HG03135 (cell line): ENCODE data around the gene MRPL40.
"Not testable (repeated sequence)": the region's sequence is repeated elsewhere in the genome, so short reads cannot be mapped to it uniquely, and the experiment has no call there.

ENCODE experiments used
- ATAC-seq: cut with Tn5 transposase; IDR thresholded peaks from one replicate; pipeline ENCODE4 v1.9.1; 2021; ENCODE audit warnings: mild to moderate bottlenecking, moderate library complexity; ENCODE audit not compliant: unreplicated experiment

The MRPL40 gene

DNA sequence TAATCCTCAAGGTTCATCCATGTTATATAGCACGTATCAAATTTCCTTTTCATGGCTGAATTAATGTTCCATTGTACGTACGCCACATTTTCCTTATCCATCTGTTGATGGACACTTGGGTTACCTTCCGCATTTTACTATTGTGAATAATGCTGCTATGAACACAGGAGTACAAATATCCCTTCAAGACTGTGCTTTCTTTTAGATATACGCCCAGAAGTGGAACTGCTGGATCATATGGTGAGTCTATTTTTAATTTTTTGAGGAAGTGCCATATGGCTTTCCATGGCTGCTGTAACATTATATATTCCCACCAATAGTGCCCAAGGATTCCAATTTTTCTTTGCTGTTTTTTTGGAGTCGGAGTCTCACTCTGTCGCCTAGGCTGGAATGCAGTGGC, 6.0 kb downstream of the MRPL40 start:
- no peak for ATAC-seq

DNA sequence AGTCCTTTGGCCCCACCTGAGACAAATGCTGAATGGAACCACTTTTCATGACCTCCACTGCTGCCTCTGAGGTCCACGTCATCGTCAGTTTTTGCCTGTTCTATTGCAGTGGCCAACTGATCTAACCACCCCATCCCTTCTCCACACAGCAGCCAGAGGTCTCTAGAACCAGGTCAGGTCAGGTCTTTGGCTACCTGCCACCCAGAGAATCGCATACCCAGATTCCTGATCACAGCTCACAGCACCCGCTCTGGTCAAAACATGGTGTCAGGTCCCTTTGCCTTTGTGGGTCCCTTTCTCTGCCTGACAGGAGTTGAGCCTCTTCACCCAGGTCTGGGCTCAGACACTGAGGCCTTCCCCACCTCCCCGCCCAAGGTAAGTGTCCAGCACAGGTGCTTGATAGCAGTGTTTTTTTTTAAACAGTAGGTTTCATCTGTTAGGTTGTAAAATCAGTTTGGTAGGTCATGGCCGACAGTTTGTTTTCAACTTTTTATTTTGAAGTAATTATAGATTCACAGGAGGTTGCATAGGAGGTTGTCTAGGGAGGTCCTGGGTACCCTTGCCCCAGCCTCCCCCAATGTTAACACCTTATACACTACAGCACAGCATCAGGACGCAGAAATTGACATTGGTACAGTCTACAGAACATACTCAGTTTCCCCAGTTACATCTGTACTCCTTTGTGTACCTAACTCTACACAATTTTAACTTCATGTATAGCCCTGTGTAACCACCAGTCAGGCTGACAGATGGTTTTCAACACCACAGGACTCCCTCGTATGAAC, 8.3 kb downstream of the MRPL40 start:
- ATAC-seq, result no peak

- no peak for ATAC-seq
Observed at GRCh38 chr22:19442166-19442565, 9.8 kb downstream of the MRPL40 start.

DNA sequence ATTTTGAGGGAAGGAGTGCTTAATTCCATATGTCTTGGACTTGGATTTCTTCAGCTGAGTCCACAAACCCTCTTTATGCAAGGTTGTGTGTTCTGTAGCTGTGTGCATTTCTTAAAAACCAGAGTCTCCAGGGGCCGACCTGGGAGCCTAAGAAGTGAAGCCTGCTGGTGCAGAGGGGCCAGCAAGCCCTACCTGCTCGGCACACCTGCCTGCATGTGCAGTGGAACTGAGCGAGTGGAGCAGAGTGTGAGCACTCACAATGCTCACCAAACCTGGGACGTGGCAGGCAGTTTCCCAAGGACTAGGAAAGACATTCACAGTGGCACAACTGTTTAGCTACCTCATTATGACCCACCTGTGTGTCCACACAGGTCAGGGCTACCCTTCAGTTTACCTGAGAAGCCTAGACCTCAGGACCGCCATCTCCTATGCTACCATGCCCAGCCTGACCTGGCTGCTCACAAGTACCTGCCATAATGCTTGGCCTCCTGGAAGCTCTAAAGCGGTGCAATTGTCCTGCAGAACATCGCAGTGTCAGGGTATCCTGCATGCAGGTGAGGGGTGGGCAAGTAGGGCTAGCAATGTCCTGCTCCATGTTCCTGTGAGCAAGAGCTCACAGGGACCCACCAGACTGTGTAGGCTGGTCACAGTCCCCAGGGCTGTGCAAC, 11.3 kb downstream of the MRPL40 start:
- no peak for ATAC-seq

DNA sequence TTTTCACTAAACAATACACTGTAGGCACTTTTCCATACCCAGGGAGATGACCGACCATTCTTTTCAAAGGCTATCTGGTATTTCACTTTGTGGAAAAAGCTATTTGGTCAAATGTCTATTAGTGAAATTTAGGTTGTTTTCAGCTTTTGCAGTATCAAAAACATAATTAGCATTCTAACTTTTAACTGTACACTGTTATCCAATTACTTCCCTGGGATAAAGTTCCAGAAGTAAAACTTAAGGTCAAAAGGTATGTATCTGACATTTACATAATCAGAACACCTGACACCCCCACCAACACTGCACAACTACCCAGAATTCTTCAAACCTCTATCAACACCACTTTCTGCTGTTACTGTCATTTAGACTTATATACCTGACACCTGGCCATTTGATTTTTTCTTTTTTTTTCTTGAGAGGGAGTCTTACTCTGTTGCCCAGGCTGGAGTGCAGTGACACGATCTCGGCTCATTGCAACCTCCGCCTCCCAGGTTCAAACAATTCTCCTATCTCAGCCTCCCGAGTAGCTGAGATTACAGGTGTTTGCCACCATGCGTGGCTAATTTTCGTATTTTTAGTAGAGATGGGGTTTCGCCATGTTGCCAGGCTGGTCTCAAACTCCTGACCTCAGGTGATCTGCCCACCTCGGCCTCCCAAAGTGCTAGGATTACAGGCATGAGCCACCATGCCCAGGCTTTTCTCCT, 13.1 kb downstream of the MRPL40 start:
- not testable (repeated sequence) for ATAC-seq

DNA sequence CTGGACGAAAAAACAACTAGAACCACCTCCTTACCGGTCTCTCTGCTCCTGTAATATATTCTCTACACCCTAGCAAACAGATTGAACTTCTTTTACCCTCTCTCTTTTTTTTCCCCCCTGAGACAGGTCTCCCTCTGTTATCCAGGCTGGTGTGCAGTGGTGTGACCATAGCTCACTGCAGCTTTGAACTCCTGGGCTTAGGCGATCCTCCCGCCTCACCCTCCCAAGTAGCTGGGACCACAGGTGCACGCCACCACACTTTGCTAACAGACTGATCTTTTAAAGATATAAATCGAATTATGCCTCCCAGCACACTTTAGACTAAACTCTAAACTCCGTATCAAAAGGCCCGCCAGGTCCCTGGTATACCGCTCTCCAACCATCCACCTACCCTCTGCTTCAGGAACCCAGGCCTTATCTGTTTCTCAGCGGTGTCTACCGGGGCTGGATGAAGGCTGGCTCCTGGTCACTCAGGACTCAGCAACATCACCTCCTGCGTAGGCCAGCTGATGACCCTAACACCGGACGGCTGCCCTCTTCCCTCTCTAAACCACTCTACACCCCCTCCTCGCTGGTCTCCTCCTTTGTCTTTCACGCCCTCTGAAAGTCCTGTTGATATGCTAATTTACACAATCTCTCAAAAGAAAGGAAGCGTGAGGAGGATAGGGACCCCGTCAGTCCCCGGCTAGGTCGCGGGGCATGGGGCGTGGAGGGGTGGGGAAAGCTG, 14.4 kb downstream of the MRPL40 start:
- ATAC-seq, result no peak

GRCh38 chr22:19447330-19448075, 15.2 kb downstream of the MRPL40 start, which contains the start of gene C22orf39:
C22orf39 (minus strand) TSS chr22:19447711; CDS start chr22:19447688, 23 bp downstream.
- ATAC-seq, result peak; percentile 84

GRCh38 chr22:19448076-19448607, 15.8 kb downstream of the MRPL40 start:
- peak; percentile 45 for ATAC-seq

GRCh38 chr22:19448739-19449421, 16.5 kb downstream of the MRPL40 start:
- no peak for ATAC-seq

GRCh38 chr22:19449422-19449767, 17.1 kb downstream of the MRPL40 start:
- no peak for ATAC-seq

DNA sequence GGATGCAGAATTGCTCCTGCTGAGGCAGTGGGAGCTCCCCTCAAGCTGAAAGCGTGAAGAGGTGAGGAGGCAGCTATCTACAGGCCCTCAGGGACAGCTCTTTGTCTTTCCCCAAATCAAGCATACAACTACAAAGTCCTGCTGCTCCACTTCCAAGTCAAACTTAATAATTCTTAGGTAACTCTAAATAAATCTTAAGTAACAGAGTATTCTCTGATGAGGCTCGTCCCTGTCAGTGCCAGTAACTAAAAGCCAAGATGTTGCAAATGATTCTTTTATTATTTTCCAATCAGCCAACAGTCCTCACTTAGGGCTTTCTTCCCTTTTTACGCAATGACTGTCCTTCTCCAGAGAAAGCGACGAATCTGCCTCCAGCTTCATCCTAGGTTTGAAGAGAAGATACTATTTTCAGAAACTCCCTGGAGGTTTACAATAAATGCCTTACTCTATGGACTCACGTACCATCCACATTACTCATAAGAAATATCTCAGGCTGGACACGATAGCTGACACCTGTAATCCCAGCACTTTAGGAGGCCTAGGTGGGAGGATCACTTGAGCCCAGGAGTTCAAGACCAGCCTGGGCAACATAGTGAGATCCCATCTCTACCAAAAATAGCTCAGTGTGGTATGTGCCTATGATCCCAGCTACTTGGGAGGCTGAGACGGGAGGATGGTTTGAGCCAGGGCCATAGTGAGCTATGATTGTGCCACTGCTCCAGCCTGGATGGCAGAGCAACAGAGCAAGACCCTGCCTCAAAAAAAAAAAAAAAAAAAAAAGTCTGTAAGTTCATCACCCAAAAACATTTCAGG, 18.2 kb downstream of the MRPL40 start:
- no peak for ATAC-seq

DNA sequence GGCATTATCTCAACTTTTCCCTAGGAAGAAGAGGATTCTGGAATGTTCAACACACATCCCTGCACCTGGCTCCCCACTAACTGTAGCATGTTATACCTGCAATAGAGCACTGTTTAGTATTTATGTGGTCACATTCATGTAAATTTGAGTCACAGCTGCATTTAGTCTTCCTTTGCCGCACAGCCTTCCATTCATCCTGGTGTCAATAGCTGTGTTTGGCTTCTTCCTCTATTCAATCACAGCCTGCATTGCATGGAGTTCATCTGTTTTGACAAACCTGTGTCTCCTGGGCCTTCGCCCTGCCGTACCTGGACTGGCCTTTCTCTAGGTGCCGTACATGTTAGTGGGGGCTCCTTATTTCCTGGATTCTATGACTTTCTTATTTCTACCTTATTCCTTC, 19.2 kb downstream of the MRPL40 start:
- no peak for ATAC-seq

DNA sequence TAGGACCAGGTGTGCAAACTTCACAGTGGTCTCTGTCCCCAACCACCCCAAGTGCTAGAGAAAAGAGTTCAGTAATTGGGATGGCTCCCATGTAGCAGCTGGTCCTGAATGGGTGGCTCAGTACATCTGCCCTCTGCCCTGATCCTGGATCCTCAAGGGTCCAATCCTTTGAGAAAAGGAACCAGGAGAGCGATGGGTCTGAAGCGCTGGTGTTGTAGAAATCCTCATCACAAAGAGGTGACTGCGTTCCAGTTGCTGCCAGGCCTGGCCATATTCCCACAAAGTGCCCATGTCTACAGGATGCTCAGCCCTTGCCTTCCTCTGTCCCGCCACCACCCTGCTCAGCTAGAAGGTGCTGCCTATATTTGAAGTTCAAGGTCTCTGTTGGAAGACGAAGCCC, 21.4 kb downstream of the MRPL40 start:
- ATAC-seq, result no peak

GRCh38 chr22:19454156-19454555, 21.8 kb downstream of the MRPL40 start:
- no peak for ATAC-seq

DNA sequence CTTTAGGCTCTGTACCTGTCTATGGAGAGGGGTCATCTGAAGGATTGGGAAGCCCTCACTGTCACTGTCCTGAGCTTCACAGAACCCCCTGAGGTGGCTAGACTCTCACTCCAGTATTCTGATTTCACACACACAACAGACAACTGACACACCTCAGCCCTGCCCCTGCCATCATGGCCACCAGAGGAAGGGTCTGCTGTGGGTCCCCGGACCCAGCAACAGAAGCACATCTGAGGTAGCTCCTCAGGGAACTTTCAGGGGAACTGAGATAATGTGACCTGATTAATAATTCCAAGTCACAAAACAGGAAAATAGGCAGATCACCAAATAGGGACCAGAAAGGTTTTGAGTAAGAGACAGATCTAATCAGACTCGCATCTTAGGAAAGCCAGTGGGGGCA, 22.7 kb downstream of the MRPL40 start:
- no peak for ATAC-seq

DNA sequence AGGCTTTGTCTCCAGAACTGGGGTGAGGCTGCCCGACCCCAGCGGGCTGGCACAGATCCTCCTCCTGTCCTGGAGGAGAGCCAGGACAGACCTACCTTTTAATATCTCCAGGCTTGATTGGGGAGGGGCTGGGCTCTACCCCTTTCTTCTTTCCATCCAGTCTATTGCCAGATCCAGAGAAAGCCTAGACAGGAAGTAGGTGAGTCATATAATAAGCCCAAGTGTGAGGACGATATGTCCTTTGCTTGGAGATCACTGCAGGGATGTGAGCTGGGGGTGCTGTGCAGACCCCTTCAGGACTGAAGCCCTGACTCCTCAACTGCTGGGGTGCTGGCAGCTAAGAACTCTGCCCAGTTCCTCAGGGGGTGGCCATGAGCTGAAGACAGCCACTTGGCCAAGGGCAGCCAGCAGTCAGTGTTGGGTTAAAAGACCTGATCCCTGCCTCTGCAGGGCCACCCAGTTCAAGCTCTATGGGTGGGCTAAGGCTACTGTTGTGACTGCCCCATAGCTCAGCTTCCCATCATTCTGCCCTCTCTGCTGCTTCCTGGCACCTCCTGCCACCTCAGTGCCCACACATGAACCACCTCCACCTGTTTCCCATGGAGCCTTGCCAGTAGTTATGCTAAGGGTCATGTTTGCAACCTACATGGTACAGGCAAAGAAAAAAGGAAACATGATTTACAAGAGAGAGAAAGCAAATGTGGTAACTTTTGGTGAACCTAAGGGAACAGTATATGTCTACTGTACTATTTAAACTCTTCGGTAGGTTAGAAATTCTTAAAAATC, 23.4 kb downstream of the MRPL40 start:
- no peak for ATAC-seq

DNA sequence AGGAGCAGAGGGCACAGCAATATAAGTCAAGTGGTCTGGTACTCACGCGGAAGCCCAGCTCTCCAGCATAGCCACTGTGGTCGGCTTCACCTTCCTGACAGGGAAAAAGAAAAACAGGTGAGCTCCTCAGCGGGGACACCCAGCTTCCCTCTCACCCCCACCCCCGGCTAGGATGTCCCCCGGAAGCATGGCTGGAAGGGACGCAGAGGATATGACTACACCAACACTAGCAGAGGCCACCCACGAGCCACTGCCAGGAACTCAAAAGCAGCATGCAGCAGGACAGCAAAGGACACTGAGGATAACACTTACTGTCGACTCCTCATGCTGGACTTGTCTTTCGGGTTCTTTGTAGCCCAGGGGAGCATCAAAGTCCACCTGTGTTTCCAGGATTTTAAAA, 24.2 kb downstream of the MRPL40 start:
- no peak for ATAC-seq

DNA sequence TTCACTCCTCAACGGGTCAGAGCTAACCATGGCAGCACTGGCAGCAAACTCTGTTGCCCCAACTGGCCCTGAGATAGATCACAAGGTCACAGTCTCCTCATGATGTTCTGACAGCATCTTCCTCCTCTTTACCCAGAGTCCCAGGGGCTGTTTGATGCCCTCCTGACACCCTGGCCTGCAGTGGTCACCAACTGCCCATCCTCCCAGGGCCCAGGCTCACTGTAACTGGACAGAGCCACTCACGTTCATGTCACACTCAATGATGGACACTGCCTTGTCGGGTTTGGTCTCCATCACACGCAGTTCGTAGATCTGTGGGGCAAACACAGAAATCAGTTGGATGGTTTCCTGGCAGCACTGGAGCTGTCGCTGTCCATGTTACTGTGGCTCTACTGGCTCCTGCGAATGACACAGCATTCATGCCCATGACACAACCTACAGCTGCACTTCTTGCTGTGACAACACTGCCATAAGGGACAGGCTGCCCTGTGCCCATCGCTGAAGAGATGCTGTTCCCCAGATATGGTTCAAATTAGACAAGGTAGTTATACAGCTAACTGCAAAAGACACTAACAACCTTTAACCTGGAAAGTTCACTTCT, 25.6 kb downstream of the MRPL40 start:
- no peak for ATAC-seq
